GM12891 (cell line): ENCODE data around the gene BAHD1.

Source experiments
- DNase-seq: peaks from one replicate; pipeline ENCODE4 v3.0.0; 2011; ENCODE audit warnings: low spot score; ENCODE audit not compliant: insufficient read length
- FAIRE-seq: peaks from 2 replicates; lab custom pipeline; 2011; peaks lifted over from hg19 to GRCh38; lab: Jason Lieb, UNC
- PAX5 ChIP-seq: IDR thresholded peaks from 2 replicates; pipeline ENCODE4 v1.6.1; 2011; ENCODE audit warnings: low read length, moderate library complexity, mild to moderate bottlenecking; ENCODE audit not compliant: insufficient read depth, severe bottlenecking
- POLR2A ChIP-seq: IDR thresholded peaks from 2 replicates; pipeline ENCODE4 v1.6.1; 2011; ENCODE audit warnings: low read depth, low read length, control low read depth
- POLR2AphosphoS5 ChIP-seq: IDR thresholded peaks from 2 replicates; pipeline ENCODE4 v1.6.1; 2011; ENCODE audit warnings: low read depth, low read length, control low read depth
- POU2F2 ChIP-seq: IDR thresholded peaks from 2 replicates; pipeline ENCODE4 v1.6.1; 2011; ENCODE audit warnings: low read depth, mild to moderate bottlenecking, control low read depth, low read length, moderate library complexity
- SPI1 ChIP-seq: IDR thresholded peaks from 2 replicates; pipeline ENCODE4 v1.6.1; 2011; ENCODE audit warnings: low read depth, low read length, control low read depth
- TAF1 ChIP-seq: IDR thresholded peaks from 2 replicates; pipeline ENCODE4 v1.6.1; 2011; ENCODE audit warnings: low read depth, low read length, control low read depth

Gene BAHD1

DNA sequence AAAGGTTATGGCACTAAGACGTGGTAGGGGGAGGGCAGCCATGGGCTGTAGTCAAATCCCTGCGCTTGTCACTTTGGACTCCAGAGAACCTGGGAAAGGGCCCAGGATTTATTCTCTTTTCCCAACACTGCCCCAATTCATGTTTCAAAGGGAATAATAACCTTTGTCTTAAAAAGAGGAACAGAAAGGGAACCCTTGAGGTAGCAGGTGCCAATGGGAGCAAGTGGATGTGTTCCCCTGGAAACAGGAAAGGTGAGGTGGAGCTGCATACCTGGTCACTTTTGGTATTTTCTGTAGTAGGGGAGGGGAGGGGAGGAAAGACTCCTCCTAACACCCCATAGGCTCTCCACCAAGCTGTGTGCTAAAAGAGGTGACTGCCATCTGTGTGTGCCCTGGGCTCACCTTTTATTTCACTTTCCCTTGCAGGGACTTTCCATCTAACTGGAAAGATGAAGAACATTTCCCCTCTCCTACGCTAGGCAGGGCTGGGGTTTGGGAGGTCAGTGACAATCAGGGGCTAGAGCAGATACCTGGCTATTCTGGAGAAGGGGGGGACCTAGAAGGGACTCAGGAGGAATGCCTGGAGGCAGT lies 23.9 kb downstream of the BAHD1 start:
- DNase-seq (no peak), FAIRE-seq (no peak)
- TF ChIP-seq PAX5 (no peak), POU2F2 (no peak), SPI1 (peak; percentile 74), POLR2A (no peak), POLR2AphosphoS5 (no peak)

GRCh38 chr15:40465939-40466338 lies 25.2 kb downstream of the BAHD1 start:
- FAIRE-seq (no peak), DNase-seq (no peak)
- TF ChIP-seq PAX5 (no peak), POU2F2 (no peak), POLR2A (no peak), POLR2AphosphoS5 (no peak), SPI1 (no peak), TAF1 (no peak)

DNA sequence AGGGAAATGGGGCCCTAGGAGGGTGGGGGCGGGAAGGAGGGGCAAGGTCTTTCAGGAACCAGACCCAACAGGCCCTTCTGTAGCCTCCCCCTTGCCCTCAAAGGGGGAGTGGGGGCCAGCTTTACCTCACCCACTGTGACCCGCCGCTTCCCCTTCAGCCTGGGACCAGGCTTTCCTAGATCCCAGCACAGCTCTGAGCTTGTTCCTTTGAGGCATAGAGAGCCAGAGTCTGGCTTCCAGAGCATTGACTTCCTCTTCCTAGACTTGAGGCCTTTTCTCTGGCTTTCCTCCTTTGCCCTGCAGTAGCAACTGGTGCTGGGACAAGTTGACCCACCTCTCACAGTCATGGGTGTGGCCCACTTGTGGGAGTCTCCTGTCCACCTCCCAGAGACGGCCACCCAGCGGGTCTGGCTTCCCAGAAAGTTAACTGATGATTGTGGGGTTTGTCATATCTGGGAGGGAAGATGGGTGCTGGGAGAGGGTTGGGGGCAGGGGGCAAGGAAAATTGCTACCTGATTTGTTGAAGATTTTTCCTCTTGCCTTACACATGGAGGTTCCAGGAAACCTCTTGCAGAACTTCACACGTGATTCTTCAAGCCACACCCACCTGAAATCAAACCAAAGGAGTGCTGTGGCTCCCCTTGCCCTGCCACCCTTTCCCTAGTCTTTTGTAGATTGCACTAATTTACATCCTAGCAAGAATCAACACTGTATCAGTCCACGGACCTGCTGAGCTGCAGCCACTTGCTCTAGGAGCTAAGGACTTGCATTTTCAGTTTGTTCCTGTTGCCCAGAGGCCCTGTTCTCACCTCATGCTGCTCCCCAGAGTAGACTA lies 25.9 kb downstream of the BAHD1 start:
- DNase-seq (no peak), FAIRE-seq (no peak)
- TF ChIP-seq SPI1 (no peak), POLR2AphosphoS5 (no peak), POU2F2 (no peak), PAX5 (no peak), TAF1 (no peak)

- no peak for FAIRE-seq
- TF ChIP-seq TAF1: no peak
- TF ChIP-seq SPI1: no peak
- no peak for DNase-seq
These were observed 26.5 kb downstream of the BAHD1 start for GRCh38 chr15:40467261-40467615.

DNA sequence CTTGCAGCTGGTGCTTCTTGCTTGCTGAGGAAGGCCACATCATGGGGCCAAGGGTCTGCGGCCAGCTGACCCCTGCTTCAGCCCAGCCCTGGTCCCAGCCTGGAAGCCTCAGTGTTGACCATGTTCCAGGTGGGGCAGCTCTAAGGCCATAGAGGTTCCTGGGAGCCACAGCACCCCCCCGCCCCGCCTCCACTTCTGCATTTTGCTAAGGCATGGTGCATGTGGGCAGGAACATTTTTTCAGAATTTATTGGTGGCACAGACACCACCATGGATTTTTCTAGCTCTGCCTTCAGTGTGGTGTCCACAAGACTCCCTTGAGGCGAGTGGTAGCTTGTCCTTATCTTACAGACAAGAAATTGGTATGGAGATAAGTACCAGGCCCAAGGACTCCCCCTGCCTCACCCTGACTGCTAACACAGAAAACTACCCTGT lies 28.2 kb downstream of the BAHD1 start:
- no peak for DNase-seq
- peak; percentile 46 for TF ChIP-seq SPI1
- no peak for TF ChIP-seq POU2F2
- FAIRE-seq: no peak

DNA sequence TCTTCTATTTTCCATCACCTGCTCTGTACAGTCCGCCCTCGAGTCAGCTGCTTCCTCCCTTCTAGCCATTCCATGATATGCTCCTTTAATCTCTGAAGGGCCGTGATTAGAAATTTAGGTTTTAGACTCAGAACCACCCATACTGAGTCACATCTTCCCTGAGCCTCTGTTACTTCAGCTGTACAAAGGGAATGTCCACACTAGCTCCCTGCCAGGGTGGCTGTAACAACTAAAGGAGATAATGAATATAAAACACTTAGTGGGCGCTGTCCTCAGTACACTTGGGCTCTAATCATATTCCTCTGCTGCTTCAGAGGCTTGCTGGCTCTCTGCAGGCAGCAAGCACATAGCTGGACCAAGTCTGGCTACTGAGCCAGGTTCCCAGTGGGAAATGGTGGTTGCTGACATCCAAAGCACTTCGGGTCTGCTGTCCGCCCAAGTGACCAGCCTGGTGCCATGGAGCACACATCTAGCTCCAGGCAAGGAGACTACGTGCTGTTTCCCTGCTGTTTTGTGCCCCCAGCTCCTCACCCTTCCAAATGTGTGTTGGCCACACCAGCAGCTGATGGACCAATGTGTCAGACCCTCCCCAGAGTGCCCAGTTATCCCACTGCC lies 29.1 kb downstream of the BAHD1 start:
- DNase-seq (no peak), FAIRE-seq (no peak)
- TF ChIP-seq POU2F2 (no peak), PAX5 (no peak), SPI1 (no peak), POLR2AphosphoS5 (no peak), POLR2A (no peak), TAF1 (no peak)

- FAIRE-seq (peak; percentile 79), DNase-seq (peak; percentile 90)
- TF ChIP-seq TAF1 (no peak), POU2F2 (no peak), POLR2A (no peak; the same call in 1 of the 2 replicates), PAX5 (no peak), POLR2AphosphoS5 (no peak), SPI1 (no peak)
These were observed 29.8 kb downstream of the BAHD1 start, which contains the start of gene CHST14 for GRCh38 chr15:40470423-40471104. Gene CHST14 (plus strand): TSS chr15:40470984. CDS start chr15:40471214, 230 bp downstream.

DNA sequence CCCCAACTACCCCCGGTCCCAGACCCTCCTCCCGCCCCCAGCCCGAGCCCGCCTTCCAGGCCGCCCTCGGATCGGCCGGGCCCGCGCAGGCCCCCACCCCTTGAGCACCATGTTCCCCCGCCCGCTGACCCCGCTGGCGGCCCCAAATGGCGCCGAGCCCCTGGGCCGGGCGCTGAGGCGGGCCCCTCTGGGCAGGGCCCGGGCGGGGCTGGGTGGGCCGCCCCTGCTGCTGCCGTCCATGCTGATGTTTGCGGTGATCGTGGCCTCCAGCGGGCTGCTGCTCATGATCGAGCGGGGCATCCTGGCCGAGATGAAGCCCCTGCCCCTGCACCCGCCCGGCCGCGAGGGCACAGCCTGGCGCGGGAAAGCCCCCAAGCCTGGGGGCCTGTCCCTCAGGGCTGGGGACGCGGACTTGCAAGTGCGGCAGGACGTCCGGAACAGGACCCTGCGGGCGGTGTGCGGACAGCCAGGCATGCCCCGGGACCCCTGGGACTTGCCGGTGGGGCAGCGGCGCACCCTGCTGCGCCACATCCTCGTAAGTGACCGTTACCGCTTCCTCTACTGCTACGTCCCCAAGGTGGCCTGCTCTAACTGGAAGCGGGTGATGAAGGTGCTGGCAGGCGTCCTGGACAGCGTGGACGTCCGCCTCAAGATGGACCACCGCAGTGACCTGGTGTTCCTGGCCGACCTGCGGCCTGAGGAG lies 30.5 kb downstream of the BAHD1 start:
- no peak for DNase-seq
- TF ChIP-seq PAX5 (no peak), POLR2AphosphoS5 (no peak), TAF1 (no peak), SPI1 (no peak), POU2F2 (no peak), POLR2A (no peak)
- FAIRE-seq: peak; percentile 83

DNA sequence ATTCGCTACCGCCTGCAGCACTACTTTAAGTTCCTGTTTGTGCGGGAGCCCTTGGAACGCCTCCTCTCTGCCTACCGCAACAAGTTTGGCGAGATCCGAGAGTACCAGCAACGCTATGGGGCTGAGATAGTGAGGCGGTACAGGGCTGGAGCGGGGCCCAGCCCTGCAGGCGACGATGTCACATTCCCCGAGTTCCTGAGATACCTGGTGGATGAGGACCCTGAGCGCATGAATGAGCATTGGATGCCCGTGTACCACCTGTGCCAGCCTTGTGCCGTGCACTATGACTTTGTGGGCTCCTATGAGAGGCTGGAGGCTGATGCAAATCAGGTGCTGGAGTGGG lies 31.0 kb downstream of the BAHD1 start:
- DNase-seq (no peak), FAIRE-seq (no peak)
- TF ChIP-seq POU2F2: no peak
- TF ChIP-seq TAF1: no peak
- TF ChIP-seq POLR2A: no peak
- no peak for TF ChIP-seq POLR2AphosphoS5
- no peak for TF ChIP-seq PAX5
- TF ChIP-seq SPI1: no peak
